HG03280 (cell line): ENCODE data around the gene OSBP2.
"Not testable (repeated sequence)": the region's sequence is repeated elsewhere in the genome, so short reads cannot be mapped to it uniquely, and the experiment has no call there.

Experiments
- ATAC-seq: cut with Tn5 transposase; IDR thresholded peaks from one replicate; pipeline ENCODE4 v1.9.1; 2021; ENCODE audit warnings: mild to moderate bottlenecking, moderate library complexity; ENCODE audit not compliant: unreplicated experiment

OSBP2 gene

GRCh38 chr22:30675436-30675835 is 19.2 kb upstream of the OSBP2 start:
- ATAC-seq = no peak

- not testable (repeated sequence) for ATAC-seq
These were observed 18.1 kb upstream of the OSBP2 start for GRCh38 chr22:30676565-30676964.

GRCh38 chr22:30679895-30680690 is 14.6 kb upstream of the OSBP2 start:
- ATAC-seq = not testable (repeated sequence)

- no peak for ATAC-seq
These were observed 13.5 kb upstream of the OSBP2 start for GRCh38 chr22:30680991-30681770.

GRCh38 chr22:30681831-30682230 is 12.8 kb upstream of the OSBP2 start:
- ATAC-seq = no peak

GRCh38 chr22:30685178-30685577 is 9.5 kb upstream of the OSBP2 start:
- ATAC-seq = no peak

GRCh38 chr22:30687358-30687757 is 7.3 kb upstream of the OSBP2 start:
- ATAC-seq = no peak

- ATAC-seq = no peak
These were observed 5.1 kb upstream of the OSBP2 start for GRCh38 chr22:30689622-30690021.

GRCh38 chr22:30691204-30691603 is 3.5 kb upstream of the OSBP2 start:
- no peak for ATAC-seq

- ATAC-seq = no peak
These were observed 469 bp upstream of the OSBP2 start for GRCh38 chr22:30694171-30694639.

- ATAC-seq = no peak
These were observed 727 bp downstream of the OSBP2 start for GRCh38 chr22:30695351-30695851.

- no peak for ATAC-seq
These were observed 1.4 kb downstream of the OSBP2 start for GRCh38 chr22:30695871-30696655.

GRCh38 chr22:30697975-30698374 is 3.3 kb downstream of the OSBP2 start:
- no peak for ATAC-seq

- ATAC-seq = no peak
These were observed 7.2 kb downstream of the OSBP2 start for GRCh38 chr22:30701872-30702271.

- no peak for ATAC-seq
These were observed 8.2 kb downstream of the OSBP2 start for GRCh38 chr22:30702856-30703255.

- ATAC-seq = no peak
These were observed 10.3 kb downstream of the OSBP2 start for GRCh38 chr22:30704978-30705377.

- no peak for ATAC-seq
These were observed 11.3 kb downstream of the OSBP2 start for GRCh38 chr22:30705710-30706651.

GRCh38 chr22:30709980-30710379 is 15.3 kb downstream of the OSBP2 start:
- ATAC-seq = not testable (repeated sequence)

GRCh38 chr22:30712094-30712493 is 17.4 kb downstream of the OSBP2 start:
- no peak for ATAC-seq

- ATAC-seq = no peak
These were observed 19.4 kb downstream of the OSBP2 start for GRCh38 chr22:30714062-30714461.
